Activated CD8-positive, alpha-beta memory T cell treated with anti-CD3 and anti-CD28 coated beads, Interleukin-2, amount 10 ng/mL, durations not matched to agents 7 days and 5 days (primary cell): Measurements from ENCODE around the gene RPTOR. TPM values are rescaled to one million over a fixed set of nuclear protein-coding genes. Genes with fewer than 3 reads are reported as not detected.

ENCODE experiments used
- ATAC-seq: fragments of 150-1000 bp; cut with Tn5 transposase; one replicate; pipeline ENCODE4 v1.10.0; 2021; ENCODE audit warnings: moderate library complexity
- CTCF ChIA-PET: fragments of 350-600 bp; sonication (Branson Sonifier 250); formaldehyde crosslinking; loops from one replicate; lab custom pipeline; 2021; ENCODE audit warnings: antibody characterized with exemption; lab: Charles Lee
- DNase-seq: peaks from one replicate; pipeline ENCODE4 v3.0.0-alpha.2; 2020
- H3K27ac Mint-ChIP-seq: one replicate; pipeline ENCODE4 v1.8.0; 2021; ENCODE audit warnings: mild to moderate bottlenecking, mixed read lengths
- H3K27me3 Mint-ChIP-seq: one replicate; pipeline ENCODE4 v1.8.0; 2021; ENCODE audit warnings: mixed read lengths
- H3K36me3 Mint-ChIP-seq: one replicate; pipeline ENCODE4 v1.8.0; 2021; ENCODE audit warnings: mild to moderate bottlenecking, mixed read lengths
- H3K4me1 Mint-ChIP-seq: one replicate; pipeline ENCODE4 v1.8.0; 2021; ENCODE audit warnings: mixed read lengths
- H3K4me3 Mint-ChIP-seq: one replicate; pipeline ENCODE4 v1.8.0; 2021; ENCODE audit warnings: mild to moderate bottlenecking, moderate library complexity, mixed read lengths
- H3K9me3 Mint-ChIP-seq: one replicate; pipeline ENCODE4 v1.8.0; 2022; ENCODE audit warnings: low read depth, mixed read lengths
- total RNA-seq, 2 experiments: library from RNA; stranded (reverse); gene quantifications; one replicate each; pipeline ENCODE4 v1.2.3, GENCODE V29; 2021

The RPTOR gene
- total RNA-seq, 2 experiments from 2014 or later = 60.4 to 87.0 TPM

- Mint-ChIP-seq H3K36me3 (peaks cover 43% of the 10 kb centered on the region), H3K27ac (peak overlapping the region; percentile 95), H3K4me3 (peak overlapping the region; percentile 68), H3K9me3 (no peaks in the 10 kb centered on the region), H3K27me3 (no peaks in the 10 kb centered on the region), H3K4me1 (peaks cover 81% of the 10 kb centered on the region)
- DNase-seq (peak; percentile 69), ATAC-seq (peak; percentile 5)
- CTCF ChIA-PET = interaction anchor here (0.6 to 4.4 kb wide), 19 partner anchors 8 to 354 kb away, joined by 3 to 27 read pairs (median 4); no protein-coding TSS in a partner anchor
Observed at GRCh38 chr17:80781211-80781610, 236.6 kb downstream of the RPTOR start.

DNA sequence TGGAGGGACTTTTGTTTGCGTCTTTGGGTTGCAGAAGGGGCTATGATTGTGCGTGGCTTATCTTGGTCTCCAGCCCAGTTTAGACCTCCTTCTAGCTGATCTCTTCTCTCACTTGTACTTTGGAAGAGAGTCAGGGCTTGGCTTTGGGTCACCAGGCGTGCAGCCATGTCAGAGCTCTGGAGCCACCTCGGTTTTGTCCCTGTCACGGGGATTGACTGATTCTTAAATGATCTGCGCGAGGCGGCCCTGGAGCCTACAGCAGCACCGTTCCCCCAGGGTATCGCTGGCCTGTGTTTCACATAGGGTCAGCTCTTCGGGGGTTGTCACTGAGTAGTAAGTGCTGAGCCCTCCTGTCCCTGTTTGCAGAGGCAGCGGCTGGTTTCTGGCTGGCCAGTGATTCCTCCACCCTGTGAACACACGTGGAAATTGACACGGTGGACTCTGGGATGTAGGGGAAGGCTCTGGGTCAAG lies 237.2 kb downstream of the RPTOR start:
- no peaks in the 10 kb centered on the region for H3K27me3 Mint-ChIP-seq
- H3K9me3 Mint-ChIP-seq = no peaks in the 10 kb centered on the region
- H3K4me3 Mint-ChIP-seq = peak overlapping the region; percentile 68
- ATAC-seq = no peak
- peak overlapping the region; percentile 95 for H3K27ac Mint-ChIP-seq
- no peak for DNase-seq
- H3K4me1 Mint-ChIP-seq = peaks cover 76% of the 10 kb centered on the region
- CTCF ChIA-PET = interaction anchor here (0.7 to 4.4 kb wide), 13 partner anchors 8 to 355 kb away, joined by 3 to 27 read pairs (median 4); no protein-coding TSS in a partner anchor
- peaks cover 43% of the 10 kb centered on the region for H3K36me3 Mint-ChIP-seq

- H3K4me1 Mint-ChIP-seq = peaks cover 78% of the 10 kb centered on the region
- peak; percentile 66 for ATAC-seq
- CTCF ChIA-PET = interaction anchor here (0.7 to 4.4 kb wide), 13 partner anchors 9 to 356 kb away, joined by 3 to 27 read pairs (median 3); no protein-coding TSS in a partner anchor
- peak overlapping the region; percentile 95 for H3K27ac Mint-ChIP-seq
- peak; percentile 85 for DNase-seq
- H3K4me3 Mint-ChIP-seq = peak overlapping the region; percentile 55
- H3K9me3 Mint-ChIP-seq = peaks cover 4% of the 10 kb centered on the region
- no peaks in the 10 kb centered on the region for H3K27me3 Mint-ChIP-seq
- H3K36me3 Mint-ChIP-seq = peaks cover 43% of the 10 kb centered on the region
Observed at GRCh38 chr17:80782536-80783427, 238.1 kb downstream of the RPTOR start.

GRCh38 chr17:80783486-80783885 lies 238.8 kb downstream of the RPTOR start:
- Mint-ChIP-seq H3K27ac (peak overlapping the region; percentile 95), H3K36me3 (peaks cover 41% of the 10 kb centered on the region), H3K4me3 (peak overlapping the region; percentile 55)

GRCh38 chr17:80783971-80784370 lies 239.3 kb downstream of the RPTOR start:
- Mint-ChIP-seq H3K9me3 (peaks cover 8% of the 10 kb centered on the region), H3K27me3 (no peaks in the 10 kb centered on the region), H3K4me3 (no peak overlapping the region), H3K36me3 (peaks cover 41% of the 10 kb centered on the region), H3K4me1 (peaks cover 77% of the 10 kb centered on the region), H3K27ac (peak overlapping the region; percentile 95)
- CTCF ChIA-PET = interaction anchor here (0.7 to 2.1 kb wide), 8 partner anchors 9 to 163 kb away, joined by 3 to 4 read pairs (median 3); no protein-coding TSS in a partner anchor
- no peak for DNase-seq
- no peak for ATAC-seq

More at GRCh38 chr17:80783486-80783885, 238.8 kb downstream of the RPTOR start:
- CTCF ChIA-PET = interaction anchor here (0.7 to 2.1 kb wide), 8 partner anchors 9 to 162 kb away, joined by 3 to 4 read pairs (median 3); no protein-coding TSS in a partner anchor
- ATAC-seq (no peak), DNase-seq (no peak)
- peaks cover 78% of the 10 kb centered on the region for H3K4me1 Mint-ChIP-seq
- H3K27me3 Mint-ChIP-seq = no peaks in the 10 kb centered on the region
- H3K9me3 Mint-ChIP-seq = peaks cover 8% of the 10 kb centered on the region

DNA sequence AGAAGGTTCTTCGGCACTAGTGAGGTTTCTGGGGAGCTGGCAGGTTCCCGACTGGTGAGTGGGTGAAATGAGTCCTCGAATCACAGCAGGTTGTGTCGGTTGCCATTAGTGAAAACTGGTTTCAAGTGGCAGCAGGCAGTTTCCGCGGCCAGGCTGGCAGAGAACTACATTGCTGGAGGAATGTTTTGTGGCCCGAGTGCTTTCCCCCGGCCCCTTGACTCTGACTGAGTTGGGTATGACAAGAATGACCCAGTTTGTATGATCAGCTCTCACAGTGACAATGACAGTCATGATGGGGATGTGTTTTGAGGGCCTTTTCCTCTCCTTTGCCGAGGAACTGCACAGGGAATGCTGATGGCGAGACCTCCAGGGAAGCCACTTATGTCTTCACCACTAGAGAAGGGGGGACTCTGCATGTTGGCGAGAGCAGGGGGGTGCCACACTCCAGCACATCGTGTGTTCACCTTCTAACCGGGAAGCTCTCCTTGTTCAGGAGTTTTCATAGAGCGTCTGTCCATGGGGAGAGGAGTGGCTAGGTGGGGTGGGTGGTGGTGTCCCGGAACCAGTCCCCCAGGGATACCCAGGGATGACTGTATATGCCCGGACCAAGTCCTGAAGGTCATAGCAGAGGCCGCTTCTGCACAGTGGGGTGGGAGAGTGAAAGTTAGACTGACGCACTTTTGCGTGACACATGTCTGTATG lies 241.0 kb downstream of the RPTOR start:
- Mint-ChIP-seq H3K27ac (peak overlapping the region; percentile 66), H3K4me3 (no peak overlapping the region), H3K36me3 (peaks cover 33% of the 10 kb centered on the region), H3K9me3 (peaks cover 8% of the 10 kb centered on the region), H3K27me3 (no peaks in the 10 kb centered on the region), H3K4me1 (peaks cover 80% of the 10 kb centered on the region)
- DNase-seq (no peak), ATAC-seq (no peak)
- CTCF ChIA-PET = interaction anchor here (0.8 to 1.9 kb wide), 5 partner anchors 10 to 358 kb away, joined by 3 to 5 read pairs (median 3); no protein-coding TSS in a partner anchor

DNA sequence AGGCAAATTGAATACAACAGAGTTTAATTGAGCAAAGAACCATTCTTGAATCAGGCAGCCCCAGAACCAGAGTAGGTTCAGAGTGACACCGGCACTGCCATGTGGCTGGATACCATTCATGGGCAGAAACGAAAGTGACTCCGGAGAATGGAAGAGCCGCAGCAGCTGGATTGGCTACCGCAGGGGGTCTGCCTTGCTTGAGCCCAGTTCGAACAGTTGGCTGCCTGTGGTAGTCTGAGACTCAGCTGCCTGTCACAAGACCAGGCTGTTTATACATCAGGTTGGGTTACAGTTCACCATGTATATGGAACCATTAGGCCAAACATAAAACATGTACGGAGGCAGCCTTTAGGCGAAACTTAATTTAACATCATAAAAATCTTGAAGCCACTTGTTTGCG lies 241.8 kb downstream of the RPTOR start:
- no peak overlapping the region for H3K27ac Mint-ChIP-seq
- peaks cover 33% of the 10 kb centered on the region for H3K36me3 Mint-ChIP-seq
- no peaks in the 10 kb centered on the region for H3K27me3 Mint-ChIP-seq
- ATAC-seq (no peak), DNase-seq (no peak)
- peaks cover 81% of the 10 kb centered on the region for H3K4me1 Mint-ChIP-seq
- CTCF ChIA-PET = interaction anchor here (0.8 to 1.9 kb wide), 3 partner anchors 9 to 23 kb away, joined by 3 to 5 read pairs (median 3); no protein-coding TSS in a partner anchor
- peaks cover 8% of the 10 kb centered on the region for H3K9me3 Mint-ChIP-seq
- no peak overlapping the region for H3K4me3 Mint-ChIP-seq

GRCh38 chr17:80786887-80787286 lies 242.2 kb downstream of the RPTOR start:
- no peak for DNase-seq

DNA sequence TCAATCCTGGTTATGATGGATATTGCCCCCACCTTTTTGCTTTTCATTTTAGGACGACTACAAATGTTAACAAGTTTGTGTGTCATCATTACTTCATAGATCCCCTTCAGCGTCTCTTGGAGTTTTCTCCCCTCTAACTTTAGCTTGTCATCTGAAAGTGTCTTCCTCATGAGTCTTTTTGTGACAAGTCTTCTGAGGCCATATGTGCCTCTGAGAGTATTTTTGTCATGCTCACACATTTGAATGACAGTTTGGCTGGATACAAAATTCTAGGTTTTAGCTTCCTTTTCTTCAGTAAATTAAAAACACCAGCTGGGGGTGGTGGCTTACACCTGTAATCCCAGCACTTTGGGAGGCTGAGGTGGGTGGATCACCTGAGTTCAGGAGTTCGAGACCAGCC lies 243.2 kb downstream of the RPTOR start:
- Mint-ChIP-seq H3K4me1 (peaks cover 81% of the 10 kb centered on the region), H3K36me3 (peaks cover 41% of the 10 kb centered on the region), H3K9me3 (peaks cover 8% of the 10 kb centered on the region), H3K27ac (peak overlapping the region; percentile 56), H3K4me3 (no peak overlapping the region), H3K27me3 (no peaks in the 10 kb centered on the region)
- DNase-seq = no peak
- CTCF ChIA-PET = interaction anchor here (1.2 kb wide), 1 partner anchor 361 kb away, joined by 3 read pairs; no protein-coding TSS in a partner anchor
- no peak for ATAC-seq

More at GRCh38 chr17:80786887-80787286, 242.2 kb downstream of the RPTOR start:
- CTCF ChIA-PET = interaction anchor here (1.2 to 1.3 kb wide), 2 partner anchors 9 to 360 kb away, joined by 3 read pairs; no protein-coding TSS in a partner anchor
- H3K27ac Mint-ChIP-seq = no peak overlapping the region
- ATAC-seq = no peak
- peaks cover 8% of the 10 kb centered on the region for H3K9me3 Mint-ChIP-seq
- no peaks in the 10 kb centered on the region for H3K27me3 Mint-ChIP-seq
- peaks cover 81% of the 10 kb centered on the region for H3K4me1 Mint-ChIP-seq
- H3K4me3 Mint-ChIP-seq = no peak overlapping the region
- peaks cover 34% of the 10 kb centered on the region for H3K36me3 Mint-ChIP-seq

DNA sequence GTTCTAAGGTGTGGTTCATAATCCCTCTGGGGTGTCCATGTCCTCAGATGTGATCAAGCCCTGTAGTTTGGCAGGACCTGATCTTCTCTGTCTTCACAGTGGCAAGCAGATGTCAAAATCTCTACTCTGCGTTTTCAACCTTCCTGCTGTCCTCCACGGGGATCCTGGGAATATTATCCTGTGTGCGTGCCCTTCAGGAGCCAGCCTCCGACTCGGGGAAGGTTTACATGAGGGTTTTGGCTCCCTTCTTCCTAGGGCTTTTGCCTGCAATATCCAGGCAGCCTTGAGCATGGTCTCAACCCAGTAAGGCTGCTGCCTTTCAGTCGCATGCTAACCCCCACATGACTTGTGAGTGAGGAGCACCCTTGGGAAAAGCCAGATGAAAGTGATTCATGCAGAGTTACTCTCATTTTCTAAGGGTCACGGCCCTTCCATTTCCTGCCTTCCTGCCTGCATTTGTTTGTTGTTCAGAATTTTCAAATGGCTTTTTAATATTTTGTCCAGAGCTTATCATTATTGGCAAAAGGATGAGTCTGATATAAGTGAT lies 244.8 kb downstream of the RPTOR start:
- no peak for ATAC-seq
- Mint-ChIP-seq H3K4me1 (peaks cover 72% of the 10 kb centered on the region), H3K4me3 (peak overlapping the region; percentile 37), H3K27me3 (no peaks in the 10 kb centered on the region), H3K36me3 (peaks cover 53% of the 10 kb centered on the region), H3K9me3 (peaks cover 8% of the 10 kb centered on the region), H3K27ac (peak overlapping the region; percentile 98)
- CTCF ChIA-PET = interaction anchor here (0.8 to 3.5 kb wide), 8 partner anchors 8 to 362 kb away, joined by 3 to 19 read pairs (median 4); no protein-coding TSS in a partner anchor
- DNase-seq = peak; percentile 52

DNA sequence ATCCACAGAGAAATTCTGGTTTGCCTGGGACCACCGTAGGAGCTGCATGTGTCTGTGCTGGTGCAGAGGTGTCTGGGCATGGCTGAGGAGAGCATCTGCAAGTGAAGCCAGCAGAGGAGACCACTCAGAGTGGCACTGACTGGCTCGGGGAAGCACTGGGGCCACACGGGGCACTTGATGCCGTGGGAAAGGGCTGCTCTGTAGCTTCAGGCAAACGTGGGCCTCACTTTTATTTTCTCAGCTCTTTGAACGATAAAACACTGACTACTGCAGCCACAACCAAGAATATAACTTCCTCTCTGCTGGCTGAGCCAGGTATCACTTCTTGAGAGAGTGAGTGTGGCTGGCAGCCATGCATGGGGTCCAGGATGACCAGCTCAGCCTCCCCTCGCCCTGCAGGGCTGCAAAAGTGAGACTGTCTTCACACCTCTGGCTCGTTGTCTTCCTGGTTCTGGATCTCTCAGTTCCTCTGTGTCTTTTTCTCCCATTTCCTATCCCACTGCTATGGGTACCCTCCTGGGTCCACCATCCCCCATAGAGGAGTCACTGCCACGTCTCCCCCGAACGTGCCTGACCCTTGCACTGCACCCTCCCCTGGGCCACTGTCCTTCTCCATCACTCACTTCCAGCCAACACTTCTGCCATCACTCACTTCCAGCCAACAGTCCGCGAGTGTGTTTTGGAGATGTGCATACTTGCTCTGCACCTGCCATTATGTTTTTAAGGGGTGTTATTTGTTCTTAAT lies 245.6 kb downstream of the RPTOR start:
- Mint-ChIP-seq H3K27ac (peak overlapping the region; percentile 98), H3K4me1 (peaks cover 66% of the 10 kb centered on the region), H3K27me3 (no peaks in the 10 kb centered on the region), H3K9me3 (peaks cover 8% of the 10 kb centered on the region), H3K36me3 (peaks cover 57% of the 10 kb centered on the region), H3K4me3 (peak overlapping the region; percentile 37)
- peak; percentile 61 for DNase-seq
- CTCF ChIA-PET = interaction anchor here (0.8 to 3.5 kb wide), 9 partner anchors 9 to 363 kb away, joined by 3 to 27 read pairs (median 4); no protein-coding TSS in a partner anchor
- peak; percentile 63 for ATAC-seq
